ENCODE measurements around the gene CEP170.

GRCh38 chr1:243281672-243282071 lies 26.6 kb upstream of the CEP170 start:
- no peak for TF ChIP-seq TCF7L2 (IDR thresholded peaks at IDR 0.05; ENCODE audit: borderline replicate concordance, extremely low read depth, insufficient read depth, insufficient read length)
- TF ChIP-seq EZH2 (IDR thresholded peaks at IDR 0.05), result no peak
- TF ChIP-seq FOSL1 (IDR thresholded peaks at IDR 0.05; ENCODE audit: low read depth), result no peak
- TF ChIP-seq, protein P1, sequence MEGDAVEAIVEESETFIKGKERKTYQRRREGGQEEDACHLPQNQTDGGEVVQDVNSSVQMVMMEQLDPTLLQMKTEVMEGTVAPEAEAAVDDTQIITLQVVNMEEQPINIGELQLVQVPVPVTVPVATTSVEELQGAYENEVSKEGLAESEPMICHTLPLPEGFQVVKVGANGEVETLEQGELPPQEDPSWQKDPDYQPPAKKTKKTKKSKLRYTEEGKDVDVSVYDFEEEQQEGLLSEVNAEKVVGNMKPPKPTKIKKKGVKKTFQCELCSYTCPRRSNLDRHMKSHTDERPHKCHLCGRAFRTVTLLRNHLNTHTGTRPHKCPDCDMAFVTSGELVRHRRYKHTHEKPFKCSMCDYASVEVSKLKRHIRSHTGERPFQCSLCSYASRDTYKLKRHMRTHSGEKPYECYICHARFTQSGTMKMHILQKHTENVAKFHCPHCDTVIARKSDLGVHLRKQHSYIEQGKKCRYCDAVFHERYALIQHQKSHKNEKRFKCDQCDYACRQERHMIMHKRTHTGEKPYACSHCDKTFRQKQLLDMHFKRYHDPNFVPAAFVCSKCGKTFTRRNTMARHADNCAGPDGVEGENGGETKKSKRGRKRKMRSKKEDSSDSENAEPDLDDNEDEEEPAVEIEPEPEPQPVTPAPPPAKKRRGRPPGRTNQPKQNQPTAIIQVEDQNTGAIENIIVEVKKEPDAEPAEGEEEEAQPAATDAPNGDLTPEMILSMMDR (IDR thresholded peaks at IDR 0.05 in 2 of 3, conservative IDR thresholded peaks at IDR 0.05 in 1 of 3; ENCODE audit: borderline replicate concordance in 1 of 3, insufficient read depth in 1 of 3, low read depth in 2 of 3, low read length in 2 of 3), result no peak
- no peak for TF ChIP-seq EZH2phosphoT487 (IDR thresholded peaks at IDR 0.05; ENCODE audit: borderline replicate concordance)
- no peak for TF ChIP-seq SIN3A (IDR thresholded peaks at IDR 0.05; ENCODE audit: low read depth)
- no peak for TF ChIP-seq RAD21 (IDR thresholded peaks at IDR 0.05; ENCODE audit: low read depth)
- TF ChIP-seq SRF (IDR thresholded peaks at IDR 0.05; ENCODE audit: low read depth), result no peak
- TF ChIP-seq, protein P2, sequence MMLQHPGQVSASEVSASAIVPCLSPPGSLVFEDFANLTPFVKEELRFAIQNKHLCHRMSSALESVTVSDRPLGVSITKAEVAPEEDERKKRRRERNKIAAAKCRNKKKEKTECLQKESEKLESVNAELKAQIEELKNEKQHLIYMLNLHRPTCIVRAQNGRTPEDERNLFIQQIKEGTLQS (IDR thresholded peaks at IDR 0.05), result no peak
- no peak for TF ChIP-seq POLR2AphosphoS5 (IDR thresholded peaks at IDR 0.05; ENCODE audit: low read depth, low read length)
